LNCAP (cell line): ENCODE data around the gene PSMG4.

Experiments
- TF ChIP-seq, protein P1 (sequence below): fragments of 450-650 bp; IDR thresholded peaks from 2 replicates; pipeline ENCODE4 v1.5.1; 2017; ENCODE audit warnings: mild to moderate bottlenecking

PSMG4 gene

DNA sequence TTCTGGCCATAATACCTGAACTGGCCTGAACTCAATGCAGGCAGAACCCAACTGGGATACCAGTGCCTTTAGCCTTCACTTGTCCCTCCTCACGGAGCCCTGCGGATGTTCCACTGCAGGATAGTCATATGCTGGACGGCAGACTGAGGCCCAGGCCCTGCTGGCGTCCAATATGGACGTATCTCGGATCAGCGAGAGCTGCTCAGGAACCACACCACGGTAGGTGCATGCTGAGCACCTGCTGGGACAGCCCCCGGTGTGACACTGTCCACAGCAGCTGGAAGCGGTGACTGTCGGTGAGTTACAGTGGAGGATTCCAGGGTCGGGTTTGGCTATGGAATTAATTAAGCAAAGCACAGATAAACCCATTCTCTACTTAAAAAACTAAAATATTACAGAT lies 48.7 kb downstream of the PSMG4 start:
- TF ChIP-seq, protein P1, sequence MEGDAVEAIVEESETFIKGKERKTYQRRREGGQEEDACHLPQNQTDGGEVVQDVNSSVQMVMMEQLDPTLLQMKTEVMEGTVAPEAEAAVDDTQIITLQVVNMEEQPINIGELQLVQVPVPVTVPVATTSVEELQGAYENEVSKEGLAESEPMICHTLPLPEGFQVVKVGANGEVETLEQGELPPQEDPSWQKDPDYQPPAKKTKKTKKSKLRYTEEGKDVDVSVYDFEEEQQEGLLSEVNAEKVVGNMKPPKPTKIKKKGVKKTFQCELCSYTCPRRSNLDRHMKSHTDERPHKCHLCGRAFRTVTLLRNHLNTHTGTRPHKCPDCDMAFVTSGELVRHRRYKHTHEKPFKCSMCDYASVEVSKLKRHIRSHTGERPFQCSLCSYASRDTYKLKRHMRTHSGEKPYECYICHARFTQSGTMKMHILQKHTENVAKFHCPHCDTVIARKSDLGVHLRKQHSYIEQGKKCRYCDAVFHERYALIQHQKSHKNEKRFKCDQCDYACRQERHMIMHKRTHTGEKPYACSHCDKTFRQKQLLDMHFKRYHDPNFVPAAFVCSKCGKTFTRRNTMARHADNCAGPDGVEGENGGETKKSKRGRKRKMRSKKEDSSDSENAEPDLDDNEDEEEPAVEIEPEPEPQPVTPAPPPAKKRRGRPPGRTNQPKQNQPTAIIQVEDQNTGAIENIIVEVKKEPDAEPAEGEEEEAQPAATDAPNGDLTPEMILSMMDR: no peak

DNA sequence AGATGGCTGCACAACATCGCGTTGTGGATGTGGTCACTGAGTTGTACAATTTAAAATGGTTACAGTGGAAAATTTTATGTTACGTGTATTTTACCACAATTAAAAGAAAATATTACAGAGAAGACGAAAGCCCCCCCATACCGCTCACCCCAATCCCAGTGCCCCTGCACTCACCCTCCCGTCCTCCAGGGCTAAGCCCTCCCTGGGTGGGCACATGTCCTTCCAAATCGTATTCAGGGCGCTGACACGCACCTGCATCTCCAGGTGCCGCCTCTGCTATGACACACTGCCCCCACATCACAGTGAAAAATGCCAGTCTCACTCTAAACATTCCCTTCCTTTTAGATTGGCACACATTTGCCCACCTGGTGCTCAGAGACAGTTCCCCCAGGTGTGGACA lies 49.4 kb downstream of the PSMG4 start:
- TF ChIP-seq, protein P1: no peak

- TF ChIP-seq, protein P1: no peak
Measured at GRCh38 chr6:3309391-3310050, 50.8 kb downstream of the PSMG4 start.

- TF ChIP-seq, protein P1: no peak
Measured at GRCh38 chr6:3310051-3310448, 51.3 kb downstream of the PSMG4 start.

- TF ChIP-seq, protein P1: no peak
Measured at GRCh38 chr6:3310703-3311102, 52.0 kb downstream of the PSMG4 start.

DNA sequence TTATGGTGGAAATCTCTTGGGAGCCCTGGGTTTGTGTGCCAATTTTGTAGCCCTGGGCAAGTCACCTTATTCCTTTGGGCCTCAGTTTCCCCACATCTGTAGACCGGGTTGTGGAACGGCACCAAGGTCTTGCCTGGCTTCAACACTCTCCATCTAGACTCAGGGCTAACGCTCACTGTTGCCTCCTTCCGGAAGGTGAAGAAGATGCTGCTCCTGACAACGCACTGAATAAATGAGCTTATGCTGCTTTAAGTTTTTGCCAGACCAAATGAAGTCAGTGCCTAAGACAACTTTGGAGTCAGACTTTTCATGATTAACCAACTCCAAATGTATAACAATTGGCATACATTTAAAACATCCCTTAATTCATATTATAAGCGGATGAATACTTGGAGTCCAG lies 53.1 kb downstream of the PSMG4 start:
- TF ChIP-seq, protein P1: no peak

DNA sequence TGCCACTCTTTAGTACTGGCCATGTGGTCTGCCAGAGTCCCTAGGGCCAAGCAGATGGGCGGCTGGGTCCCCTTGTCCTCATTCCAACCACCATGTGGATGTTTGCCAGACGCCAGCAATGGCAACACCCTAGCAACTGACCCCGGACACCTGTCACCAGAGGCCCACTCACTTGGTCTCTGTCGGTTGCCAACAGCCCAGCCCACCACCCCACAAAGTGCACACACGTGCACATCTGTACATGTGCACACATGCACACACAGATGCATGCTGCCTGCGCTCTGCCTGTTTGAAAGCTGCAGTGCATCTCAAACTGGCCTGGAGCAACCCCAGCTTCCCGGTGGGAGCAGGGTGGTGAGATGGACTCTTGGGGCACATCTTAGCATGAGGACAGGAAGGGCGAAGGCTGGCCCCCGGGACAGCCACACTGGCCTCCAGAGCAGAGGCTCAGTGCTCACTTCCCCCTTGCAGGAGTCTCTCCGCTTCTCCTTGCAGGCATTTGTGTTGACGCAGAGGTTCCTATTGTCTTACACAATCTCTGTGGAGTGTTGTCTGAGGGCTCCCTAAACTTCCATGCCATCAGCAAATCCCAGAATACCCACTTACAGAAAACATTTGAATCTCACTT lies 54.0 kb downstream of the PSMG4 start:
- TF ChIP-seq, protein P1: no peak
